T-helper 9 cell (primary cell): ENCODE results near the gene ZNF469.

Experiments used
- DNase-seq: peaks from one replicate; pipeline ENCODE4 v3.0.0-alpha.2; 2020
- total RNA-seq, 2 donors: gene quantifications; one replicate each; lab custom pipeline; 2026; lab: John Stamatoyannopoulos, UW

Gene ZNF469
- 1.9 to 2.4 reads per million in 2 donors for total RNA-seq

GRCh38 chr16:88382491-88383400 lies at the start of gene ZNF469:
ZNF469 (plus strand) TSS chr16:88382959; CDS start chr16:88427471, 44,512 bp downstream.
- no peak for DNase-seq

GRCh38 chr16:88333848-88334777 lies 48.6 kb upstream of the ZNF469 start:
- no peak for DNase-seq

GRCh38 chr16:88334778-88335720 lies 47.7 kb upstream of the ZNF469 start:
- DNase-seq, result no peak

GRCh38 chr16:88337021-88337420 lies 45.7 kb upstream of the ZNF469 start:
- no peak for DNase-seq

- DNase-seq, result no peak
These were observed 45.2 kb upstream of the ZNF469 start for GRCh38 chr16:88337538-88337937.

- DNase-seq, result no peak
These were observed 44.6 kb upstream of the ZNF469 start for GRCh38 chr16:88338111-88338510.

- no peak for DNase-seq
These were observed 43.9 kb upstream of the ZNF469 start for GRCh38 chr16:88338896-88339295.

- DNase-seq, result no peak
These were observed 42.6 kb upstream of the ZNF469 start for GRCh38 chr16:88339930-88340754.

GRCh38 chr16:88340755-88341150 lies 42.0 kb upstream of the ZNF469 start:
- no peak for DNase-seq

- no peak for DNase-seq
These were observed 41.0 kb upstream of the ZNF469 start for GRCh38 chr16:88341551-88342290.

GRCh38 chr16:88342491-88342890 lies 40.3 kb upstream of the ZNF469 start:
- DNase-seq, result no peak

GRCh38 chr16:88343271-88343791 lies 39.4 kb upstream of the ZNF469 start:
- no peak for DNase-seq

GRCh38 chr16:88344411-88345030 lies 38.2 kb upstream of the ZNF469 start:
- no peak for DNase-seq

GRCh38 chr16:88345031-88345720 lies 37.6 kb upstream of the ZNF469 start:
- no peak for DNase-seq

GRCh38 chr16:88345721-88346560 lies 36.8 kb upstream of the ZNF469 start:
- DNase-seq, result no peak

GRCh38 chr16:88346680-88347505 lies 35.9 kb upstream of the ZNF469 start:
- DNase-seq, result no peak

- DNase-seq, result no peak
These were observed 34.9 kb upstream of the ZNF469 start for GRCh38 chr16:88347656-88348376.
